Kidney glomerular epithelial cell (primary cell): ENCODE measurements around the gene RNF227.
A peak's percentile ranks its signal among the peaks of the same experiment; 100 is the strongest.

Source experiments
- DNase-seq: peaks from one replicate; lab custom pipeline; 2025; lab: John Stamatoyannopoulos, UW

The RNF227 gene

GRCh38 chr17:7930841-7931631 is 14.9 kb upstream of the RNF227 start:
- DNase-seq: no peak

GRCh38 chr17:7929158-7930023 is 13.3 kb upstream of the RNF227 start, which contains the start of gene KCNAB3:
TSS of gene KCNAB3 (minus strand) at chr17:7929856. CDS start at chr17:7929435, 421 bp downstream.
- DNase-seq: no peak

- no peak for DNase-seq
Observed at GRCh38 chr17:7927596-7927995, 11.5 kb upstream of the RNF227 start.

- DNase-seq: no peak
Observed at GRCh38 chr17:7922845-7923628, 6.9 kb upstream of the RNF227 start.

- no peak for DNase-seq
Observed at GRCh38 chr17:7922269-7922844, 6.3 kb upstream of the RNF227 start.

GRCh38 chr17:7916808-7917207 is 719 bp upstream of the RNF227 start:
- no peak for DNase-seq

GRCh38 chr17:7916385-7916682 is 245 bp upstream of the RNF227 start:
- no peak for DNase-seq

GRCh38 chr17:7915179-7915610 is 894 bp downstream of the RNF227 start:
- peak; percentile 84 for DNase-seq

GRCh38 chr17:7912927-7913524 is 3.1 kb downstream of the RNF227 start:
- peak; percentile 58 for DNase-seq

GRCh38 chr17:7911116-7911515 is 5.0 kb downstream of the RNF227 start:
- no peak for DNase-seq

- no peak for DNase-seq
Observed at GRCh38 chr17:7910711-7911110, 5.4 kb downstream of the RNF227 start.

- DNase-seq: no peak
Observed at GRCh38 chr17:7910281-7910680, 5.8 kb downstream of the RNF227 start.

GRCh38 chr17:7909089-7909488 is 7.0 kb downstream of the RNF227 start:
- no peak for DNase-seq

- DNase-seq: no peak
Observed at GRCh38 chr17:7903154-7904103, 12.7 kb downstream of the RNF227 start.

- no peak for DNase-seq
Observed at GRCh38 chr17:7897773-7898172, 18.3 kb downstream of the RNF227 start.

GRCh38 chr17:7897090-7897489 is 19.0 kb downstream of the RNF227 start:
- no peak for DNase-seq

GRCh38 chr17:7894866-7895265 is 21.2 kb downstream of the RNF227 start:
- no peak for DNase-seq

- DNase-seq: no peak
Observed at GRCh38 chr17:7894226-7894625, 21.9 kb downstream of the RNF227 start.

- DNase-seq: no peak
Observed at GRCh38 chr17:7893187-7893880, 22.8 kb downstream of the RNF227 start.
